ENCODE data around the gene FBLN1.

FBLN1 gene

GRCh38 chr22:45475063-45475747 is 27.5 kb upstream of the FBLN1 start:
- ChIA-PET CTCF (no interaction called here), POLR2A (no interaction called here)
- no peak for TF ChIP-seq CTCF (IDR thresholded peaks at IDR 0.05; ENCODE audit: insufficient read depth, low read length, missing control alignments)
- no peak for DNase-seq (ENCODE audit: low read depth, low spot score)
- no peak overlapping the region for H3K4me3 ChIP-seq (ENCODE audit: low read depth, low read length)

- TF ChIP-seq CTCF (IDR thresholded peaks at IDR 0.05; ENCODE audit: insufficient read depth, low read length, missing control alignments), result no peak
- DNase-seq (ENCODE audit: low read depth, low spot score), result no peak
- POLR2A ChIA-PET, result no interaction called here
- CTCF ChIA-PET, result interaction anchor here (0.9 kb wide), 1 partner anchor 78 kb away, joined by 3 read pairs; no protein-coding TSS in a partner anchor
- H3K4me3 ChIP-seq (ENCODE audit: low read depth, low read length), result no peak overlapping the region
Observed at GRCh38 chr22:45475851-45476514, 26.7 kb upstream of the FBLN1 start.

GRCh38 chr22:45476814-45477213 is 25.9 kb upstream of the FBLN1 start:
- no peak for DNase-seq (ENCODE audit: low read depth, low spot score)
- H3K4me3 ChIP-seq (ENCODE audit: low read depth, low read length), result no peak overlapping the region
- TF ChIP-seq CTCF (IDR thresholded peaks at IDR 0.05; ENCODE audit: insufficient read depth, low read length, missing control alignments), result no peak
- ChIA-PET POLR2A (no interaction called here), CTCF (interaction anchor here (0.9 to 1.1 kb wide), 2 partner anchors 16 to 77 kb away, joined by 3 read pairs; no protein-coding TSS in a partner anchor)

GRCh38 chr22:45477366-45478107 is 25.1 kb upstream of the FBLN1 start:
- CTCF ChIA-PET, result interaction anchor here (0.8 to 1.1 kb wide), 2 partner anchors 15 to 25 kb away, joined by 3 to 4 read pairs; no protein-coding TSS in a partner anchor
- POLR2A ChIA-PET, result no interaction called here
- no peak for TF ChIP-seq CTCF (IDR thresholded peaks at IDR 0.05; ENCODE audit: insufficient read depth, low read length, missing control alignments)
- no peak overlapping the region for H3K4me3 ChIP-seq (ENCODE audit: low read depth, low read length)
- DNase-seq (ENCODE audit: low read depth, low spot score), result no peak

GRCh38 chr22:45478108-45478771 is 24.4 kb upstream of the FBLN1 start:
- CTCF ChIA-PET, result interaction anchor here (0.8 kb wide), 1 partner anchor 25 kb away, joined by 4 read pairs; no protein-coding TSS in a partner anchor
- peak; percentile 93 for DNase-seq (ENCODE audit: low read depth, low spot score)
- TF ChIP-seq CTCF (IDR thresholded peaks at IDR 0.05; ENCODE audit: insufficient read depth, low read length, missing control alignments), result no peak
- POLR2A ChIA-PET, result no interaction called here
- no peak overlapping the region for H3K4me3 ChIP-seq (ENCODE audit: low read depth, low read length)

All from AG04449 (cell line).